HepG2 (cell line): ENCODE data around the gene ENTPD6.

ENCODE experiments used
- HNRNPL ChIP-seq: fragments of 200-400 bp; formaldehyde crosslinking; IDR thresholded peaks from 2 replicates; pipeline ENCODE4 v1.6.1; 2017; ENCODE audit warnings: mild to moderate bottlenecking, low read depth, low read length
- NFIC ChIP-seq: IDR thresholded peaks from 2 replicates; pipeline ENCODE4 v1.6.1; 2012; ENCODE audit warnings: mild to moderate bottlenecking, low read length, inconsistent platforms
- RAD21 ChIP-seq: fragments of 450-650 bp; formaldehyde crosslinking; IDR thresholded peaks from 2 replicates; pipeline ENCODE4 v1.5.0; 2020; ENCODE audit warnings: mild to moderate bottlenecking

DNA sequence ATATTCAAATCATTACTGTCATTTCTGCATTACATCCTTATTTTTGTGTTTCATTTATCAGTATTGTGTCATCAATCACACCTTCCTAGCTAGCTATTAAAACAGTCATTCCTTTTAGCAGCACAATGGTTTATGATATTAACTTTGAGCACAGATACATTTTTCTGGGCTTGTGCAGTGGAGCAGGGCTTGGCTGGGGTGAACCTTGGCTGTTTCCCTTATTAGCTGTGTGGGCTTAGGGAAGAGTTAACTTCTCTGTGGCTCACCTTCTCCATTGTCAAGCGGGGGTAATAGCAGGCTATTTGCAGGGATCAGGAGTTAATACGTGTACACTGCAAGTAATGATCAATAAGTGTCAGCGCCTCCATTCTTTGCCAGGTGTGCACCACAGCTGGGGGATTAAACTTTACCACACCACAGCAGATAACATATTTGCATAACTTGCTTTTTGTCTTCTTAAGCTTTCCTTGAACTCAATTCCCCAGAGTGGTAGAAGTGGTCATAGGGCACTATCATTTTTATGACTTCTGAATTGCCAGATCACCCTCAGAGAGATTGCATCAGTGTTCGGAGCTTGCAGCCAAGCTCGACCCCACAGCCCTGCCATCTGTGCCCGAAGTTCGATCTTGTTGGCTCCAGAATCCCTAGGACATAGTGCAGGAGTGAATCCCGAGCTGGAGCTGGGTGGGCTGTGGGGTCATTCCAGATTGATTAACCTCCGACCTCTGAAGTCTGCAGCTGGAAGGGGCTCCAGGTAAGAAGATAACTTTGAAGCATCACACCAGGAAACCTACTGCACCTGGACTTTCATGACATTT lies 50.9 kb downstream of the ENTPD6 start:
- no peak for TF ChIP-seq HNRNPL
- no peak for TF ChIP-seq RAD21 (CRISPR knock-in tag)
- no peak for TF ChIP-seq NFIC
